Body of pancreas (tissue), 4 donors: ENCODE measurements around the gene ROBO2. TPM values are rescaled to one million over a fixed set of nuclear protein-coding genes. Genes with fewer than 3 reads are reported as not detected.

Source experiments
- ATAC-seq: fragments of 150-250 bp; one replicate; pipeline ENCODE4 v1.9.1; 2016
- DNase-seq, 4 donors: peaks; one replicate each; pipeline ENCODE4 v3.0.0-alpha.2; 2019
- H3K27ac ChIP-seq, 4 donors: fragments of 200-600 bp; sonication (generic); 1 replicate in 3 of 4; 2 replicates in 1 of 4; pipeline versions ENCODE4 v1.5.1 to v1.6.1; 2016 to 2019; ENCODE audit warnings: mild to moderate bottlenecking in 1 of 4, mixed read lengths in 1 of 4, moderate library complexity in 1 of 4
- H3K27me3 ChIP-seq, 2 donors: fragments of 200-600 bp; sonication (generic); one replicate each; pipeline ENCODE4 v1.6.0; 2016; ENCODE audit warnings: mild to moderate bottlenecking in 1 of 2
- H3K36me3 ChIP-seq, 2 donors: fragments of 200-600 bp; sonication (generic); replicated peaks in 1 of 2; 2 replicates each; pipeline ENCODE4 v1.5.1; 2016; ENCODE audit warnings: low read depth in 2 of 2; ENCODE audit not compliant: insufficient read depth in 1 of 2
- H3K4me1 ChIP-seq: fragments of 200-600 bp; sonication (generic); one replicate; pipeline ENCODE4 v1.6.0; 2016
- H3K4me3 ChIP-seq, 2 donors: fragments of 200-600 bp; sonication (generic); 1 replicate in 1 of 2; 2 replicates in 1 of 2; pipeline ENCODE4 v1.5.1; 2016 to 2019
- H3K9me3 ChIP-seq, 3 donors: fragments of 200-600 bp; sonication (generic); 1 replicate in 2 of 3; 2 replicates in 1 of 3; pipeline ENCODE4 v1.5.1; 2016
- POLR2A ChIP-seq, 3 donors: fragments of 450-650 bp; IDR thresholded peaks; one replicate each; pipeline ENCODE4 v1.6.1; 2016; ENCODE audit warnings: antibody characterized with exemption in 3 of 3, mild to moderate bottlenecking in 2 of 3
- WGBS, 2 donors: methylation state at CpG; one replicate each; pipeline ENCODE4 v1.1.5; 2017; 5-methylcytosine and 5-hydroxymethylcytosine counted together
- intact Hi-C: fragments of 100-400 bp; cut with DNase I; formaldehyde crosslinking; loops from one replicate; pipeline ENCODE4 v1.15.1; 2023
- total RNA-seq, 2 donors: library from RNA; depleted of rRNA; stranded (reverse); fragments of >200 nt; gene quantifications; one replicate each; pipeline ENCODE4 v1.1.0, GENCODE V29; 2016
- TF ChIP-seq, protein P1 (sequence below), 7 experiments: fragments of 450-650 bp in 4 of 7; fragments of 200-600 bp in 3 of 7; sonication (generic) in 3 of 7; IDR thresholded peaks; one replicate each; pipeline ENCODE4 v1.5.1; 2016 to 2019; ENCODE audit warnings: antibody characterized with exemption in 7 of 7

ROBO2 gene
- total RNA-seq, 2 donors from 2014 or later = 1.3 to 3.0 TPM

DNA sequence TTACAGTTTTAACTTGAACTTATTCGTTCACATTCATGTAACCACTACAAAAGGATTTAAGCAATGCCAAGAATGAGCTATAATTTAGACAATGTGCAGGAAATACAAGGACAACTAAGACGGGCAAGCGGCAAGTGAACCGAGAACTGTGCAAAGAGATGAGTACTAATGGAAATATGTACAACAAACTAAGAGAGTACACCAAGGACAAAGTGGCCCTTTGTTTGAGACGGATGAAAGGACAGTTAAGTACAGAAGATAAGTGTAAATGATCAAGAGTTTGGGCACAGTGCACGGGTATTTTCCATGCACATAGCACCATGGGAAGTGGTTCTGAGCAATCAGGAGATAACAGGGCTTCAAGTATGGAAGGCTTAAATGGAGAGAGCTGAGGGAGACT, 281.7 kb downstream of the ROBO2 start:
- no peaks in the 10 kb centered on the region for H3K36me3 ChIP-seq
- H3K27me3 ChIP-seq = no peaks in the 10 kb centered on the region
- H3K9me3 ChIP-seq = no peaks in the 10 kb centered on the region
- WGBS, 2 donors = 66 to 68% methylated on average over 6 of the region's 6 CpGs
- no peak overlapping the region for H3K4me3 ChIP-seq
- H3K27ac ChIP-seq = no peak overlapping the region
- ATAC-seq (no peak), DNase-seq (no peak)
- H3K4me1 ChIP-seq = peaks cover 9% of the 10 kb centered on the region
- TF ChIP-seq, protein P1, sequence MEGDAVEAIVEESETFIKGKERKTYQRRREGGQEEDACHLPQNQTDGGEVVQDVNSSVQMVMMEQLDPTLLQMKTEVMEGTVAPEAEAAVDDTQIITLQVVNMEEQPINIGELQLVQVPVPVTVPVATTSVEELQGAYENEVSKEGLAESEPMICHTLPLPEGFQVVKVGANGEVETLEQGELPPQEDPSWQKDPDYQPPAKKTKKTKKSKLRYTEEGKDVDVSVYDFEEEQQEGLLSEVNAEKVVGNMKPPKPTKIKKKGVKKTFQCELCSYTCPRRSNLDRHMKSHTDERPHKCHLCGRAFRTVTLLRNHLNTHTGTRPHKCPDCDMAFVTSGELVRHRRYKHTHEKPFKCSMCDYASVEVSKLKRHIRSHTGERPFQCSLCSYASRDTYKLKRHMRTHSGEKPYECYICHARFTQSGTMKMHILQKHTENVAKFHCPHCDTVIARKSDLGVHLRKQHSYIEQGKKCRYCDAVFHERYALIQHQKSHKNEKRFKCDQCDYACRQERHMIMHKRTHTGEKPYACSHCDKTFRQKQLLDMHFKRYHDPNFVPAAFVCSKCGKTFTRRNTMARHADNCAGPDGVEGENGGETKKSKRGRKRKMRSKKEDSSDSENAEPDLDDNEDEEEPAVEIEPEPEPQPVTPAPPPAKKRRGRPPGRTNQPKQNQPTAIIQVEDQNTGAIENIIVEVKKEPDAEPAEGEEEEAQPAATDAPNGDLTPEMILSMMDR (IDR thresholded peaks at IDR 0.05) = no peak
- TF ChIP-seq POLR2A (IDR thresholded peaks at IDR 0.05) = no peak
- intact Hi-C loops = no loop called here

DNA sequence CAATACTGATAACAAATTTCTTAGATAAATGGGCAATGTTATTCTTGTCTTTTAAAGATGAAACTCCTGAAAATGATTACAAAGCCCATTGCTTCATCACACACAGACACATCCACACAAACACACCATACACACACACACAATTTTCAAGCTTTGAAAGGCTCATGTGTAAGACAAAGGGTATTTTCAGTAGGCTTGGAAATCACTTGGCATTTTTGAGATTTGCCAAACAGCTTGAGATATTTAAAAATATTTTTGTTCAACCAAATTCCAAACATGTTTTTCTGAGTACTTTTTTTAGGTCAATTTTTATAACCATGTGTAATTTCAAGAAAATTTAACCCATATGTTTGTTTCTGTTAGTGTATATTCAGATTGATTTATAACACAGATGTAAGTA, 283.7 kb downstream of the ROBO2 start:
- Histone ChIP-seq H3K9me3 (no peaks in the 10 kb centered on the region), H3K27ac (no peak overlapping the region), H3K36me3 (no peaks in the 10 kb centered on the region), H3K4me3 (no peak overlapping the region), H3K4me1 (peaks cover 9% of the 10 kb centered on the region), H3K27me3 (no peaks in the 10 kb centered on the region)
- ATAC-seq = no peak
- no peak for TF ChIP-seq POLR2A (IDR thresholded peaks at IDR 0.05)
- TF ChIP-seq, protein P1 (IDR thresholded peaks at IDR 0.05) = no peak
- DNase-seq = no peak
- intact Hi-C loops = no loop called here

DNA sequence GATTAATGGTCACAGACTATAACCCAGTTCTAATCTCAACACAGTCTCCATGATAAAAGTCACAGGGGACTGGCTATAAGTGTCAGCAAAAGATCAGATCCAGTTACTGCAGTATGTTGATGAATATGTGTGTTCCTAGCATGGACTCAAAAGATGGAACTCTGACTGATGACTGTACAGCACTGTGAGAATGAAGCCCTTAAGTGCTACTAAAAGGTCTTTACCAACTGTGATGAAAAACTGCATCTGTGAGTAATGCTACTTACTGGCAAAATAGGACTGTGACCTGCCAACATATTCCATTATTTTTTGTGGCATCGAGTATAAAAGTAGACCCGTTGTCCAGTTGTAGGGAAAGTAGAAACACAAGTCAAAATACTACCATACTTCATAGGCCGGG, 284.2 kb downstream of the ROBO2 start:
- no peaks in the 10 kb centered on the region for H3K27me3 ChIP-seq
- peaks cover 9% of the 10 kb centered on the region for H3K4me1 ChIP-seq
- WGBS, 2 donors = 92 to 96% methylated on average over 3 of the region's 3 CpGs
- no peaks in the 10 kb centered on the region for H3K36me3 ChIP-seq
- ATAC-seq = no peak
- H3K9me3 ChIP-seq = no peaks in the 10 kb centered on the region
- intact Hi-C loops = no loop called here
- no peak for TF ChIP-seq POLR2A (IDR thresholded peaks at IDR 0.05)
- TF ChIP-seq, protein P1 (IDR thresholded peaks at IDR 0.05) = no peak
- no peak for DNase-seq
- H3K4me3 ChIP-seq = no peak overlapping the region
- H3K27ac ChIP-seq = no peak overlapping the region

DNA sequence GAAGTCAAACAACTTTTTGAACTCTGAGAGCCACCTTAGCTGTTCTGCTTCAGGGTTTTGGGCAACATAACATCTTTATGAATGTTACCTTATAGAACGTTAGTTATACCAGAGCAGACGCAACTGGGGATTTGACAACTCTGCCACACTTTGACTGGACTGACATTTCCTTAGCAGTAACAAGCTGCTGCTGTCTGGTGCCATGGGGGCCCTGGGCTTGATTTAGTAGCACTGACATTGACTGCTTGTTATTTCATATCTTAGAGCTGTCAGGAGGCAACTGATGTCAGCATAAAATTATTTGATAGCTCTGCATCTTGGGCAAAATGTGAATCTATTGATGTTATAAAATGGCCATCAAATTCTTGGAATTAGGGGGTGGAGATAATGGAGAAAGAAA, 285.4 kb downstream of the ROBO2 start:
- 85 to 86% methylated on average over 2 of the region's 2 CpGs for WGBS, 2 donors
- intact Hi-C loops = no loop called here
- DNase-seq (no peak), ATAC-seq (no peak)
- H3K4me1 ChIP-seq = peaks cover 6% of the 10 kb centered on the region
- H3K27me3 ChIP-seq = no peaks in the 10 kb centered on the region
- TF ChIP-seq, protein P1 (IDR thresholded peaks at IDR 0.05) = no peak
- TF ChIP-seq POLR2A (IDR thresholded peaks at IDR 0.05) = no peak
- H3K27ac ChIP-seq = no peak overlapping the region
- H3K9me3 ChIP-seq = no peaks in the 10 kb centered on the region
- H3K36me3 ChIP-seq = no peaks in the 10 kb centered on the region
- no peak overlapping the region for H3K4me3 ChIP-seq

DNA sequence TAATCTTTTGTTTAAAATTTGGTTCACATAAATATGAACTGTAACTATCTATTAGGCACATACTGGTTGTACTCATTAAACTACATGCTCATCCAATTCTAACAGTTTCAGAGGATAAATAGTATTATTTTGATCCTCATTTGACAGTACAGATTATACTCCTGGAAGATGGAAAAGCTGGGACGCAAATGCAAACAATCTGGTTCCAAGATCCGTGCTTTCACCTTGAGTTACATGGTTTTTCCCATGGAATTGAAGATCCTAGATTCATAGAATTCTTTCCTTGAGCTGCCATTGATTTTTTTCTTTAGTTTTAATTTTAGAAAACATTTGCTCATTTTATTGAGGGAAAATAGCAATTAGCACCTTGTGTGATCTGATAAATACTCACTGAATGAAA, 285.8 kb downstream of the ROBO2 start:
- DNase-seq (no peak), ATAC-seq (no peak)
- TF ChIP-seq POLR2A (IDR thresholded peaks at IDR 0.05) = no peak
- TF ChIP-seq, protein P1 (IDR thresholded peaks at IDR 0.05) = no peak
- no peaks in the 10 kb centered on the region for H3K27me3 ChIP-seq
- no peak overlapping the region for H3K27ac ChIP-seq
- no peaks in the 10 kb centered on the region for H3K36me3 ChIP-seq
- H3K9me3 ChIP-seq = no peaks in the 10 kb centered on the region
- no peak overlapping the region for H3K4me3 ChIP-seq
- H3K4me1 ChIP-seq = peaks cover 4% of the 10 kb centered on the region
- 56 to 77% methylated on average over 2 of the region's 2 CpGs for WGBS, 2 donors
- intact Hi-C loops = no loop called here
